ENCODE measurements around the gene UGT1A7.
"Not testable (repeated sequence)": the region's sequence is repeated elsewhere in the genome, so short reads cannot be mapped to it uniquely, and the experiment has no call there.

- TF ChIP-seq, protein P1, sequence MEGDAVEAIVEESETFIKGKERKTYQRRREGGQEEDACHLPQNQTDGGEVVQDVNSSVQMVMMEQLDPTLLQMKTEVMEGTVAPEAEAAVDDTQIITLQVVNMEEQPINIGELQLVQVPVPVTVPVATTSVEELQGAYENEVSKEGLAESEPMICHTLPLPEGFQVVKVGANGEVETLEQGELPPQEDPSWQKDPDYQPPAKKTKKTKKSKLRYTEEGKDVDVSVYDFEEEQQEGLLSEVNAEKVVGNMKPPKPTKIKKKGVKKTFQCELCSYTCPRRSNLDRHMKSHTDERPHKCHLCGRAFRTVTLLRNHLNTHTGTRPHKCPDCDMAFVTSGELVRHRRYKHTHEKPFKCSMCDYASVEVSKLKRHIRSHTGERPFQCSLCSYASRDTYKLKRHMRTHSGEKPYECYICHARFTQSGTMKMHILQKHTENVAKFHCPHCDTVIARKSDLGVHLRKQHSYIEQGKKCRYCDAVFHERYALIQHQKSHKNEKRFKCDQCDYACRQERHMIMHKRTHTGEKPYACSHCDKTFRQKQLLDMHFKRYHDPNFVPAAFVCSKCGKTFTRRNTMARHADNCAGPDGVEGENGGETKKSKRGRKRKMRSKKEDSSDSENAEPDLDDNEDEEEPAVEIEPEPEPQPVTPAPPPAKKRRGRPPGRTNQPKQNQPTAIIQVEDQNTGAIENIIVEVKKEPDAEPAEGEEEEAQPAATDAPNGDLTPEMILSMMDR (IDR thresholded peaks at IDR 0.05), result not testable (repeated sequence)
- TF ChIP-seq POLR2A (IDR thresholded peaks at IDR 0.05), result not testable (repeated sequence)
These were observed 55.4 kb downstream of the UGT1A7 start for GRCh38 chr2:233736868-233737653.

Data from esophagus squamous epithelium (tissue), 4 donors.